HG03575 (cell line): Measurements from ENCODE around the gene ADIPOQ.
"Not testable (repeated sequence)": the region's sequence is repeated elsewhere in the genome, so short reads cannot be mapped to it uniquely, and the experiment has no call there.

Experiments
- ATAC-seq: cut with Tn5 transposase; IDR thresholded peaks from one replicate; pipeline ENCODE4 v1.9.1; 2021; ENCODE audit not compliant: unreplicated experiment, insufficient number of reproducible peaks, low FRiP score; ENCODE audit errors: extremely low read depth

Gene ADIPOQ

GRCh38 chr3:186842426-186843038 lies at the start of gene ADIPOQ:
Gene ADIPOQ, plus strand, starts transcription at chr3:186842710. Its CDS starts 10,349 bp downstream, at chr3:186853059.
- ATAC-seq, result no peak

- ATAC-seq, result no peak
Observed at GRCh38 chr3:186798239-186798874, 44.2 kb upstream of the ADIPOQ start.

GRCh38 chr3:186800285-186800684 lies 42.2 kb upstream of the ADIPOQ start:
- ATAC-seq, result no peak

GRCh38 chr3:186802701-186803100 lies 39.8 kb upstream of the ADIPOQ start:
- no peak for ATAC-seq

- ATAC-seq, result not testable (repeated sequence)
Observed at GRCh38 chr3:186803447-186803846, 39.1 kb upstream of the ADIPOQ start.

- ATAC-seq, result no peak
Observed at GRCh38 chr3:186806089-186807055, 36.1 kb upstream of the ADIPOQ start, which contains the start of gene RFC4. Gene RFC4, minus strand, starts transcription at chr3:186806482. Its CDS starts 1,769 bp downstream, at chr3:186804713.

- no peak for ATAC-seq
Observed at GRCh38 chr3:186807231-186807630, 35.3 kb upstream of the ADIPOQ start.

- no peak for ATAC-seq
Observed at GRCh38 chr3:186810336-186810996, 32.0 kb upstream of the ADIPOQ start.

GRCh38 chr3:186811313-186811712 lies 31.2 kb upstream of the ADIPOQ start:
- not testable (repeated sequence) for ATAC-seq

GRCh38 chr3:186814100-186814499 lies 28.4 kb upstream of the ADIPOQ start:
- no peak for ATAC-seq

- no peak for ATAC-seq
Observed at GRCh38 chr3:186815435-186815834, 27.1 kb upstream of the ADIPOQ start.

- ATAC-seq, result no peak
Observed at GRCh38 chr3:186818516-186818915, 24.0 kb upstream of the ADIPOQ start.

GRCh38 chr3:186818956-186819355 lies 23.6 kb upstream of the ADIPOQ start:
- ATAC-seq, result no peak

- ATAC-seq, result no peak
Observed at GRCh38 chr3:186821429-186822387, 20.8 kb upstream of the ADIPOQ start.

GRCh38 chr3:186822388-186822759 lies 20.1 kb upstream of the ADIPOQ start:
- ATAC-seq, result not testable (repeated sequence)

- no peak for ATAC-seq
Observed at GRCh38 chr3:186823386-186823785, 19.1 kb upstream of the ADIPOQ start.

- ATAC-seq, result no peak
Observed at GRCh38 chr3:186824430-186825139, 17.9 kb upstream of the ADIPOQ start.
